Hepatocyte (in vitro differentiated cells): ENCODE data around the gene WDR73. TPM values are rescaled to one million over a fixed set of nuclear protein-coding genes. Genes with fewer than 3 reads are reported as not detected.

Experiments
- DNase-seq: peaks from one replicate; pipeline ENCODE4 v3.0.0-alpha.2; 2016; ENCODE audit warnings: low spot score
- H2AFZ ChIP-seq: fragments of 200-600 bp; sonication (generic); 2 replicates; pipeline ENCODE4 v1.6.0; 2016; ENCODE audit warnings: antibody characterized with exemption, mild to moderate bottlenecking
- H3K27ac ChIP-seq: fragments of 200-600 bp; sonication (generic); 2 replicates; pipeline ENCODE4 v1.5.1; 2016; ENCODE audit warnings: mild to moderate bottlenecking
- H3K27me3 ChIP-seq: fragments of 200-600 bp; sonication (generic); 2 replicates; pipeline ENCODE4 v1.6.1; 2016
- H3K36me3 ChIP-seq: fragments of 200-600 bp; sonication (generic); replicated peaks from 2 replicates; pipeline ENCODE4 v1.5.1; 2016; ENCODE audit warnings: low read depth; ENCODE audit not compliant: insufficient read depth
- H3K4me1 ChIP-seq: fragments of 200-600 bp; sonication (generic); 2 replicates; pipeline ENCODE4 v1.5.1; 2016; ENCODE audit warnings: mild to moderate bottlenecking, moderate library complexity; ENCODE audit not compliant: insufficient read depth
- H3K4me2 ChIP-seq: fragments of 200-600 bp; sonication (generic); 2 replicates; pipeline ENCODE4 v1.6.0; 2016
- H3K4me3 ChIP-seq: fragments of 200-600 bp; sonication (generic); 2 replicates; pipeline ENCODE4 v1.5.1; 2016; ENCODE audit warnings: mild to moderate bottlenecking
- H3K79me2 ChIP-seq: fragments of 200-600 bp; sonication (generic); 2 replicates; pipeline ENCODE4 v1.6.0; 2017; ENCODE audit warnings: mild to moderate bottlenecking
- H3K9me2 ChIP-seq: fragments of 200-600 bp; sonication (generic); replicated peaks from 2 replicates; pipeline ENCODE4 v1.6.0; 2017; ENCODE audit warnings: mild to moderate bottlenecking; ENCODE audit not compliant: insufficient read depth
- H3K9me3 ChIP-seq: fragments of 200-600 bp; sonication (generic); 2 replicates; pipeline ENCODE4 v1.5.1; 2016; ENCODE audit warnings: low read depth, mild to moderate bottlenecking
- H4K20me1 ChIP-seq: fragments of 200-600 bp; sonication (generic); 2 replicates; pipeline ENCODE4 v1.6.0; 2016; ENCODE audit warnings: mild to moderate bottlenecking; ENCODE audit not compliant: insufficient read depth, poor library complexity, severe bottlenecking
- CTCF ChIP-seq: fragments of 200-600 bp; sonication (generic); IDR thresholded peaks from 2 replicates; pipeline ENCODE4 v1.5.1; 2016; ENCODE audit warnings: antibody characterized with exemption, mild to moderate bottlenecking; ENCODE audit not compliant: poor library complexity
- EZH2 ChIP-seq: fragments of 200-600 bp; sonication (generic); IDR thresholded peaks from 2 replicates; pipeline ENCODE4 v1.6.1; 2016; ENCODE audit warnings: antibody characterized with exemption, mild to moderate bottlenecking, borderline replicate concordance
- EZH2phosphoT487 ChIP-seq: fragments of 200-600 bp; sonication (generic); IDR thresholded peaks from one replicate; pipeline ENCODE4 v1.6.1; 2018; ENCODE audit warnings: antibody characterized with exemption, mild to moderate bottlenecking, low read depth, moderate library complexity; ENCODE audit not compliant: unreplicated experiment, severe bottlenecking
- WGBS: methylation state at CpG from one replicate; pipeline ENCODE4 v1.1.6; 2016; ENCODE audit warnings: low lambda C conversion rate; ENCODE audit errors: missing lambda C conversion rate; 5-methylcytosine and 5-hydroxymethylcytosine counted together
- polyA plus RNA-seq: library from polyadenylated mRNA; unstranded; fragments of >200 nt; fragmentation: Nextera tagmentation; extraction: Ambion mirVana; gene quantifications from 2 replicates; pipeline ENCODE4 v1.2.1, GENCODE V29; 2016
- total RNA-seq: library from RNA; depleted of rRNA; stranded (reverse); fragments of >200 nt; gene quantifications from 2 replicates; pipeline ENCODE4 v1.2.3, GENCODE V29; 2014

The WDR73 gene
- total and polyA plus RNA-seq, 2 experiments from 2014 or later, result 30.3 to 31.4 TPM

- H3K9me3 ChIP-seq, result no peaks in the 10 kb centered on the region
- H3K4me2 ChIP-seq, result no peak overlapping the region
- 79% methylated on average over 2 of the region's 2 CpGs for WGBS
- H4K20me1 ChIP-seq, result no peaks in the 10 kb centered on the region
- H3K9me2 ChIP-seq, result no peaks in the 10 kb centered on the region
- no peaks in the 10 kb centered on the region for H3K4me1 ChIP-seq
- DNase-seq, result no peak
- no peak for TF ChIP-seq EZH2phosphoT487
- no peak for TF ChIP-seq EZH2
- TF ChIP-seq CTCF, result no peak
- no peaks in the 10 kb centered on the region for H3K27me3 ChIP-seq
- no peak overlapping the region for H3K27ac ChIP-seq
- H3K79me2 ChIP-seq, result no peaks in the 10 kb centered on the region
- no peak overlapping the region for H2AFZ ChIP-seq
- H3K4me3 ChIP-seq, result no peak overlapping the region
- no peaks in the 10 kb centered on the region for H3K36me3 ChIP-seq
Measured at GRCh38 chr15:84590406-84590805, 63.7 kb downstream of the WDR73 start.

Other genes with a start within 250 kb of the WDR73 start
- gene ZSCAN2, start 53.3 kb downstream of the WDR73 start, total RNA-seq, result 14.9 and 21.8 TPM in 2 replicates
- gene ZSCAN2, start 53.3 kb downstream of the WDR73 start, polyA plus RNA-seq, result 11.2 and 13.4 TPM in 2 replicates
- gene NMB, start 3.9 kb upstream of the WDR73 start, total RNA-seq, result 3.8 and 12.8 TPM in 2 replicates
- 15.4 and 15.5 TPM in 2 replicates for gene NMB, start 3.9 kb upstream of the WDR73 start, polyA plus RNA-seq
- 271 and 295 TPM in 2 replicates for gene SEC11A, start 61.9 kb upstream of the WDR73 start, total RNA-seq
- gene SEC11A, start 61.9 kb upstream of the WDR73 start, polyA plus RNA-seq, result 198 and 218 TPM in 2 replicates
- 11.0 and 14.4 TPM in 2 replicates for gene ZNF592, start 94.3 kb upstream of the WDR73 start, total RNA-seq
- 14.4 and 17.6 TPM in 2 replicates for gene ZNF592, start 94.3 kb upstream of the WDR73 start, polyA plus RNA-seq
- gene ALPK3, start 163.1 kb upstream of the WDR73 start, total RNA-seq, result 25.3 and 25.9 TPM in 2 replicates
- gene ALPK3, start 163.1 kb upstream of the WDR73 start, polyA plus RNA-seq, result 6.0 and 7.1 TPM in 2 replicates
- 2.7 and 3.0 TPM in 2 replicates for gene SLC28A1, start 230.4 kb upstream of the WDR73 start, total RNA-seq
- gene SLC28A1, start 230.4 kb upstream of the WDR73 start, polyA plus RNA-seq, result 1.5 and 2.5 TPM in 2 replicates